GM13977 (cell line): ENCODE measurements around the gene KCNS1.

ENCODE experiments used
- DNase-seq: peaks from one replicate; pipeline ENCODE4 v3.0.0; 2012; ENCODE audit warnings: low spot score
- CTCF ChIP-seq: IDR thresholded peaks from 2 replicates; pipeline ENCODE4 v1.5.1; 2012; ENCODE audit warnings: mild to moderate bottlenecking, control low read depth; ENCODE audit not compliant: insufficient read depth; ENCODE audit errors: extremely low read depth, missing control alignments
- in situ Hi-C: fragments of 300-500 bp; cut with MboI; formaldehyde crosslinking; loops from one replicate; pipeline ENCODE4 v1.12.0; 2022; ENCODE audit warnings: low sequenced_read_pairs, low pct_unique_long_range_greater_than_20kb, mixed read lengths, inconsistent platforms; ENCODE audit not compliant: unreplicated experiment

The KCNS1 gene

DNA sequence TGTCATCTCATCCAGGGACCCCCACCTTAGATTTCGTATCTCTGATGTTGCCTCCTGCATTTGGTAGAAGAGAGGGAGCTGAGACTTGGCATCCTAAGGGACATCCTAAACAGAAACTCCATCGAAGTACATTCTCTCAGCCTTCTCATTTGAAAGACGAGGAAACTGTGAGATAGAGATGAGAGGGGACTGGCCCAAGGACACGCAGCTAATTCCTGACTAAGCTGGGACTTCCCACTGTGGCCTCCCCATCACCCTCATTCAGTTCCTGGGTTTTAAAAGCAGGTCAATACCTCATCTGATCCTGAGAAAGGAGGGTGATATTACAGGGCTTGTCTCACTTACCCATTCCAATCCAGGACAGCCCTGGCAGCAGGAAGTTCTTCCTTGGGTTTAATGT, 14.9 kb upstream of the KCNS1 start:
- no peak for TF ChIP-seq CTCF
- no peak for DNase-seq
- in situ Hi-C loops: no loop called here

- in situ Hi-C loops: no loop called here
- no peak for DNase-seq
- TF ChIP-seq CTCF: no peak
Observed at GRCh38 chr20:45115386-45115774, 14.5 kb upstream of the KCNS1 start.

- in situ Hi-C loops: no loop called here
- DNase-seq: no peak
- no peak for TF ChIP-seq CTCF
Observed at GRCh38 chr20:45114465-45115385, 13.8 kb upstream of the KCNS1 start, which contains the start of gene WFDC5. Gene WFDC5, minus strand, starts transcription at chr20:45115174. Its CDS starts 91 bp downstream, at chr20:45115083.

DNA sequence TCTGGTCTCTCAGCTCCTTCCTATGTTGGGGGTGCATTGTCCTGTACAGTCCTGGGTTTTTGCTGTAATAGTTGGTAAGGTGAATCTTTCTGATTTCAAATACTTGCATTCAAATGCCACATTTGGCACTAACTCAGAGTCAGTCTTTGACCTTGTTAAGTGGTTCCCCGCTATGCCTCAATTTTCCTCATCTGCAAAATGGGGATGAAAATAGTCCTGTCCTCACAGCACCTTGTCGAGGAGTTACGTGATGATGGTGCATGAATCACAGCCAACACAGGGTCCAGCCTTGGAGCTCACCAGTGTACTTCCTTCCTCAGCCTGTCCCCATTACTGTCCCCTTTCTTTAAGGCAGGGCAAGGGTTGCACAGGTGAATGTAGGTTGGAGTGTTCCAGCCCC, 12.9 kb upstream of the KCNS1 start:
- DNase-seq: no peak
- in situ Hi-C loops: no loop called here
- TF ChIP-seq CTCF: no peak

- no peak for DNase-seq
- no peak for TF ChIP-seq CTCF
- in situ Hi-C loops: no loop called here
Observed at GRCh38 chr20:45112754-45113153, 11.8 kb upstream of the KCNS1 start.

DNA sequence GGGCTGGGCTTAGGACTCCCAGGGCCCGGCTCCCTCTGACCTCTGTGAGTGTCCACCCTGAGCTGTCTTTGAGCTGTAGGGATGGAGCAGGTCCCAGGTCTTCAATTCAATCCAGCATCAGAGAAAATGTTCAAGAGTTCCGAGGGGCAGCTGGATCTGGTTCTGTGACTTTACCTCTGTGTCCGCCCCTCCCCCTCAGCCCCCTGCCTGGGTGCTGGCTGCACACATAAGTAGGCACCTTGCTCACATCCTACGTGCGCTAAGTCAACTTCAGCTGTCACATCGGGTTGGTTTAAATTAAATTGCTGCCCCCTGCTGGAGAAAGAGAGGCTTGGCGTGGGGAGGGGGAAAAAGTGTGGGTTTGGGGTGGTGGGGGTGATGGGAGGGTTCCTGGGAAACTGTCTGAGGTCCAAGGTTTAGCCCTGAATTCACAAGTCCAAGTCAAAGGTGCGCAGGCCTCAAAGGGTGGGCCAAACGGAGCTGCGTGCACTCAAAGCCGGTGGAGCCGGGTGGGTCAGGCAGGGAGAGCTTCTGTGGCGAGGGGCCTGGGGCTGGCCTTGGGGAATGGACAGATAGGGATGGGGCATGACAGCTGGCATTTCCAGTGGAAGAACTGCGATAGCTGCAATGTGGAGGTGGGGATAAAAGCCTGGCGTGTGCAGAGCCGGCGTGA, 11.0 kb upstream of the KCNS1 start:
- TF ChIP-seq CTCF: peak; percentile 59
- in situ Hi-C loops: no loop called here
- peak; percentile 42 for DNase-seq
